ENCODE measurements around the gene DDX6. TPM values are rescaled to one million over a fixed set of nuclear protein-coding genes. Genes with fewer than 3 reads are reported as not detected.

The DDX6 gene
- total RNA-seq, 5 donors from 2014 or later (not counting 1 experiment from before 2014, with no cell fraction given) = 220 to 312 (median 244) TPM

GRCh38 chr11:118757876-118758399 lies 33.0 kb downstream of the DDX6 start:
- Mint-ChIP-seq H3K4me1 (peaks cover 7 to 8% (median 7%) of the 10 kb centered on the region in 3 donors), H3K9me3 (no peaks in the 10 kb centered on the region), H3K4me3 (no peak overlapping the region), H3K27me3 (no peaks in the 10 kb centered on the region), H3K27ac (peak overlapping the region; percentile 16 to 27), H3K36me3 (peaks cover 49% of the 10 kb centered on the region)
- Histone ChIP-seq H3K4me3 (ENCODE audit: control insufficient read depth in 1 of 2, extremely low read depth in 1 of 2, low read length in 1 of 2) (no peak overlapping the region), H3K36me3 (ENCODE audit: control insufficient read depth in 2 of 2, extremely low read depth in 1 of 2, insufficient read depth in 1 of 2, low read length in 1 of 2) (peaks cover 12 to 96% of the 10 kb centered on the region in 2 donors), H3K4me1 (ENCODE audit: control insufficient read depth in 1 of 2, extremely low read depth in 1 of 2, insufficient read depth in 2 of 2, low read length in 2 of 2) (no peaks in the 10 kb centered on the region), H3K9me3 (no peaks in the 10 kb centered on the region), H3K27ac (ENCODE audit: low read length) (no peak overlapping the region), H3K27me3 (replicated peaks in 1 of 2; ENCODE audit: control insufficient read depth in 2 of 2, extremely low read depth in 1 of 2, insufficient read depth in 2 of 2, low read length in 1 of 2) (no peaks in the 10 kb centered on the region)
- CTCF ChIA-PET = no interaction called here
- ATAC-seq (replicated peaks in 1 of 4) (no peak), DNase-seq (no peak)
- POLR2A ChIA-PET = interaction anchor here in 1 of 2 donors (0.6 to 0.7 kb wide), 2 partner anchors 264 to 287 kb away, joined by 3 to 4 read pairs; no protein-coding TSS in a partner anchor
- 90% methylated on average over 2 of the region's 4 CpGs for WGBS (ENCODE audit: insufficient coverage)

- DNase-seq (no peak), ATAC-seq (replicated peaks in 1 of 4) (no peak)
- ChIA-PET CTCF (interaction anchor here in 1 of 2 donors (0.6 kb wide), 1 partner anchor 9 kb away, joined by 8 read pairs; no protein-coding TSS in a partner anchor), POLR2A (interaction anchor here in 1 of 2 donors (0.6 kb wide), 1 partner anchor 21 kb away, joined by 4 read pairs; no protein-coding TSS in a partner anchor)
- no peak overlapping the region for H3K27ac ChIP-seq (ENCODE audit: low read length)
- peaks cover 0 to 2% of the 10 kb centered on the region in 2 experiments for H3K4me1 ChIP-seq (ENCODE audit: control insufficient read depth in 1 of 2, extremely low read depth in 1 of 2, insufficient read depth in 2 of 2, low read length in 2 of 2)
- no peaks in the 10 kb centered on the region for H3K27me3 ChIP-seq (replicated peaks in 1 of 2; ENCODE audit: control insufficient read depth in 2 of 2, extremely low read depth in 1 of 2, insufficient read depth in 2 of 2, low read length in 1 of 2)
- peaks cover 45% of the 10 kb centered on the region for H3K36me3 Mint-ChIP-seq
- H3K4me3 ChIP-seq (ENCODE audit: control insufficient read depth in 1 of 2, extremely low read depth in 1 of 2, low read length in 1 of 2) = no peak overlapping the region
- H3K36me3 ChIP-seq (ENCODE audit: control insufficient read depth in 2 of 2, extremely low read depth in 1 of 2, insufficient read depth in 1 of 2, low read length in 1 of 2) = peaks cover 15 to 84% of the 10 kb centered on the region in 2 donors
- H3K9me3 ChIP-seq = no peaks in the 10 kb centered on the region
- peaks cover 18 to 19% (median 18%) of the 10 kb centered on the region in 3 donors for H3K4me1 Mint-ChIP-seq
- no peaks in the 10 kb centered on the region for H3K27me3 Mint-ChIP-seq
- peak overlapping the region in 1 of 2 donors; percentile 52 for H3K27ac Mint-ChIP-seq
- H3K4me3 Mint-ChIP-seq = no peak overlapping the region
- H3K9me3 Mint-ChIP-seq = no peaks in the 10 kb centered on the region
- WGBS (ENCODE audit: insufficient coverage) = no CpG with 5 or more reads among the region's 3 CpGs
Observed at GRCh38 chr11:118752654-118753053, 38.3 kb downstream of the DDX6 start.

DNA sequence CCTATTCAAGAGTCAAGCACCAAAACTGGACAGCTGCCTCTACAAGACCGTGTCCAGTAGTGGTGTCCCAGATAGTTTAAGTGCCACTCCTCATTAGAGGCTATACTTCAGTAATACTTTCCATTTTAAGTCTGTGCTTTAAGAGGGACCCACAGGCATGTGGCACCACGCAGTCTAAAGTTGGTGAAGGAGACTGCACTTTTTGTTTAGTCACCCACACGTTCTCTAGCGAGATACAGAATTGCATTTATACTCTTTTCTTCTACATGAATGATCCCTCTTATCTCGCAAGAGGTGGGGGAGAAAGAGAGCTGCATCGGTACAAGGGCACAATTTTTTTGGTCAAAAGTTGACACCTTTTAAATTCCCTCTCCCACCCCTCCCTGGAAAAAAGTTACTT lies 41.5 kb downstream of the DDX6 start:
- WGBS (ENCODE audit: insufficient coverage) = no CpG with 5 or more reads among the region's 6 CpGs
- peak overlapping the region in 1 of 2 donors; percentile 48 for H3K27ac Mint-ChIP-seq
- H3K27ac ChIP-seq (ENCODE audit: low read length) = no peak overlapping the region
- H3K9me3 Mint-ChIP-seq = no peaks in the 10 kb centered on the region
- peaks cover 0 to 2% of the 10 kb centered on the region in 2 experiments for H3K4me1 ChIP-seq (ENCODE audit: control insufficient read depth in 1 of 2, extremely low read depth in 1 of 2, insufficient read depth in 2 of 2, low read length in 2 of 2)
- H3K27me3 Mint-ChIP-seq = no peaks in the 10 kb centered on the region
- H3K4me3 ChIP-seq (ENCODE audit: control insufficient read depth in 1 of 2, extremely low read depth in 1 of 2, low read length in 1 of 2) = no peak overlapping the region
- ChIA-PET CTCF (no interaction called here), POLR2A (interaction anchor here in 1 of 2 donors (0.6 kb wide), 1 partner anchor 54 kb away, joined by 3 read pairs; no protein-coding TSS in a partner anchor)
- H3K9me3 ChIP-seq = no peaks in the 10 kb centered on the region
- DNase-seq = no peak
- no peak for ATAC-seq (replicated peaks in 1 of 4)
- H3K36me3 ChIP-seq (ENCODE audit: control insufficient read depth in 2 of 2, extremely low read depth in 1 of 2, insufficient read depth in 1 of 2, low read length in 1 of 2) = peaks cover 7 to 56% of the 10 kb centered on the region in 2 donors
- peaks cover 17 to 27% (median 17%) of the 10 kb centered on the region in 3 donors for H3K4me1 Mint-ChIP-seq
- no peak overlapping the region for H3K4me3 Mint-ChIP-seq
- H3K36me3 Mint-ChIP-seq = peaks cover 24% of the 10 kb centered on the region
- no peaks in the 10 kb centered on the region for H3K27me3 ChIP-seq (replicated peaks in 1 of 2; ENCODE audit: control insufficient read depth in 2 of 2, extremely low read depth in 1 of 2, insufficient read depth in 2 of 2, low read length in 1 of 2)

DNA sequence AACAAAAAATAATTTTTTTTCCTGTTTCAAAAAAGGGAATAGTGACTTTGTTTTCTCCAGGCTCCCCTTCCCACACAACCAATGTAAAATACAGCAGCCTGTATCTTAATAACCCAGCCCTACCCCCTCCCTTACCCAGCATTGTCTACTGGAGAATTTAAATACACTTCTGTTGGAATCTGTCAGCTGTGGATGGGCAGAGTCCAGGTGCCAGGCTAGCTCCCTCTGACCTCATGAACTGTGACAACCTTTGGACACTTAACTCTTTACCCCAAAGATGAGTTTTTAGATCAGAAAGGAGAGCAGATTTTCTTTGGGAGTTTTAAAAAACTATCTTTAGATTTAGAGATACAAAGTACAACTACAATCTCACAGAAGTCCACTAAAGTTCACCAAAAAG lies 42.9 kb downstream of the DDX6 start:
- Mint-ChIP-seq H3K9me3 (no peaks in the 10 kb centered on the region), H3K4me1 (peaks cover 17 to 27% (median 17%) of the 10 kb centered on the region in 3 donors), H3K36me3 (peaks cover 19% of the 10 kb centered on the region), H3K27me3 (no peaks in the 10 kb centered on the region), H3K4me3 (no peak overlapping the region), H3K27ac (peak overlapping the region; percentile 48 to 75)
- CTCF ChIA-PET = no interaction called here
- ATAC-seq (replicated peaks in 1 of 4) = no peak
- DNase-seq = no peak
- peaks cover 7 to 44% of the 10 kb centered on the region in 2 donors for H3K36me3 ChIP-seq (ENCODE audit: control insufficient read depth in 2 of 2, extremely low read depth in 1 of 2, insufficient read depth in 1 of 2, low read length in 1 of 2)
- no peaks in the 10 kb centered on the region for H3K27me3 ChIP-seq (replicated peaks in 1 of 2; ENCODE audit: control insufficient read depth in 2 of 2, extremely low read depth in 1 of 2, insufficient read depth in 2 of 2, low read length in 1 of 2)
- POLR2A ChIA-PET = interaction anchor here (0.5 to 0.7 kb wide), 2 partner anchors 32 to 64 kb away, joined by 3 to 11 read pairs; no protein-coding TSS in a partner anchor
- no peaks in the 10 kb centered on the region for H3K9me3 ChIP-seq
- H3K4me3 ChIP-seq (ENCODE audit: control insufficient read depth in 1 of 2, extremely low read depth in 1 of 2, low read length in 1 of 2) = no peak overlapping the region
- H3K4me1 ChIP-seq (ENCODE audit: control insufficient read depth in 1 of 2, extremely low read depth in 1 of 2, insufficient read depth in 2 of 2, low read length in 2 of 2) = peaks cover 0 to 2% of the 10 kb centered on the region in 2 experiments
- H3K27ac ChIP-seq (ENCODE audit: low read length) = no peak overlapping the region

GRCh38 chr11:118746988-118747585 lies 43.9 kb downstream of the DDX6 start:
- no peak for DNase-seq
- H3K36me3 ChIP-seq (ENCODE audit: control insufficient read depth in 2 of 2, extremely low read depth in 1 of 2, insufficient read depth in 1 of 2, low read length in 1 of 2) = peaks cover 4 to 35% of the 10 kb centered on the region in 2 donors
- peaks cover 0 to 2% of the 10 kb centered on the region in 2 experiments for H3K4me1 ChIP-seq (ENCODE audit: control insufficient read depth in 1 of 2, extremely low read depth in 1 of 2, insufficient read depth in 2 of 2, low read length in 2 of 2)
- WGBS (ENCODE audit: insufficient coverage) = no CpG with 5 or more reads among the region's 5 CpGs
- peaks cover 15 to 26% (median 17%) of the 10 kb centered on the region in 3 donors for H3K4me1 Mint-ChIP-seq
- POLR2A ChIA-PET = no interaction called here
- H3K27ac Mint-ChIP-seq = peak overlapping the region; percentile 2 to 19
- H3K9me3 Mint-ChIP-seq = no peaks in the 10 kb centered on the region
- H3K27ac ChIP-seq (ENCODE audit: low read length) = no peak overlapping the region
- no peak overlapping the region for H3K4me3 ChIP-seq (ENCODE audit: control insufficient read depth in 1 of 2, extremely low read depth in 1 of 2, low read length in 1 of 2)
- no peaks in the 10 kb centered on the region for H3K27me3 Mint-ChIP-seq
- peaks cover 17% of the 10 kb centered on the region for H3K36me3 Mint-ChIP-seq
- CTCF ChIA-PET = no interaction called here
- peak in 1 of 4 experiments; percentile 9 for ATAC-seq (replicated peaks in 1 of 4)
- H3K9me3 ChIP-seq = no peaks in the 10 kb centered on the region
- no peaks in the 10 kb centered on the region for H3K27me3 ChIP-seq (replicated peaks in 1 of 2; ENCODE audit: control insufficient read depth in 2 of 2, extremely low read depth in 1 of 2, insufficient read depth in 2 of 2, low read length in 1 of 2)
- H3K4me3 Mint-ChIP-seq = no peak overlapping the region

DNA sequence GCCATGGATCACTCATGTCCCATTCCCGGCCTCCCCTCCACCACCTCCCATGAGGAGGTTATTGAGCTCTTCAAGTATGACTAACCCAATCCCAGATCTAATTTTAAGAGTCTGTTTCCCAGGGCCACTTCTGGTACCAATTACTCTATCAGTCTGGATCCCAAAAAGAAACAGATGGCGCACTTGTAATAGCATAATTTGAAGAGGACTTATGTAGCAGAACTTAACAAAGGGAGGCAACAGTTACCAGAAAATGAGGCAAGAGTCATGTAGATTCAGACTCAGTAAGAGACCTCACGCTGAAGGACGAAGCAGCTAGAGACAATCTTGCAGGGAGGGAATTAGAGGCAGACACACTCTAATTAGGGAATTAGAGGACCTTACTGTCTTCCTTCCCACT lies 46.9 kb downstream of the DDX6 start:
- no peaks in the 10 kb centered on the region for H3K4me1 ChIP-seq (ENCODE audit: control insufficient read depth in 1 of 2, extremely low read depth in 1 of 2, insufficient read depth in 2 of 2, low read length in 2 of 2)
- no peak overlapping the region for H3K27ac ChIP-seq (ENCODE audit: low read length)
- no peaks in the 10 kb centered on the region for H3K27me3 Mint-ChIP-seq
- no peaks in the 10 kb centered on the region for H3K27me3 ChIP-seq (replicated peaks in 1 of 2; ENCODE audit: control insufficient read depth in 2 of 2, extremely low read depth in 1 of 2, insufficient read depth in 2 of 2, low read length in 1 of 2)
- H3K27ac Mint-ChIP-seq = peak overlapping the region in 1 of 2 donors; percentile 8
- ATAC-seq (replicated peaks in 1 of 4) (peak in 1 of 4 experiments; percentile 2), DNase-seq (no peak)
- POLR2A ChIA-PET = interaction anchor here (0.6 kb wide), 2 partner anchors 34 to 125 kb away, joined by 3 to 5 read pairs; no protein-coding TSS in a partner anchor
- H3K4me3 ChIP-seq (ENCODE audit: control insufficient read depth in 1 of 2, extremely low read depth in 1 of 2, low read length in 1 of 2) = no peak overlapping the region
- no peaks in the 10 kb centered on the region for H3K9me3 ChIP-seq
- no peak overlapping the region for H3K4me3 Mint-ChIP-seq
- H3K4me1 Mint-ChIP-seq = peaks cover 0 to 8% (median 2%) of the 10 kb centered on the region in 3 donors
- no peaks in the 10 kb centered on the region for H3K36me3 Mint-ChIP-seq
- CTCF ChIA-PET = interaction anchor here in 1 of 2 donors (0.6 to 1.6 kb wide), 2 partner anchors 54 to 57 kb away, joined by 3 to 6 read pairs; no protein-coding TSS in a partner anchor
- no peaks in the 10 kb centered on the region for H3K9me3 Mint-ChIP-seq
- H3K36me3 ChIP-seq (ENCODE audit: control insufficient read depth in 2 of 2, extremely low read depth in 1 of 2, insufficient read depth in 1 of 2, low read length in 1 of 2) = peaks cover 0 to 6% of the 10 kb centered on the region in 2 donors
- WGBS (ENCODE audit: insufficient coverage) = no CpG with 5 or more reads among the region's 4 CpGs
